Prostate gland (tissue), 2 donors: ENCODE data around the gene TRAF7. TPM values are rescaled to one million over a fixed set of nuclear protein-coding genes. Genes with fewer than 3 reads are reported as not detected.

Experiments
- DNase-seq: peaks from one replicate; pipeline ENCODE4 v3.0.0-alpha.2; 2019; ENCODE audit warnings: low spot score
- H3K27ac ChIP-seq, 2 donors: fragments of 200-600 bp; sonication (generic); 2 replicates each; pipeline ENCODE4 v1.5.1; 2017 to 2019
- H3K27me3 ChIP-seq: fragments of 200-600 bp; sonication (generic); replicated peaks from 2 replicates; pipeline ENCODE4 v1.5.1; 2019; ENCODE audit not compliant: insufficient read depth
- H3K36me3 ChIP-seq, 2 donors: fragments of 200-600 bp; sonication (generic); 1 replicate in 1 of 2; 2 replicates in 1 of 2; pipeline versions ENCODE4 v1.5.1 to v1.8.1; 2017 to 2019
- H3K4me1 ChIP-seq: fragments of 200-600 bp; sonication (generic); replicated peaks from 2 replicates; pipeline ENCODE4 v1.5.1; 2019
- H3K4me3 ChIP-seq, 2 donors: fragments of 200-600 bp; sonication (generic); 2 replicates each; pipeline ENCODE4 v1.5.1; 2017 to 2019
- H3K9me3 ChIP-seq: fragments of 200-600 bp; sonication (generic); 2 replicates; pipeline ENCODE4 v1.5.1; 2017
- POLR2A ChIP-seq: fragments of 450-650 bp; IDR thresholded peaks from one replicate; pipeline ENCODE4 v1.6.1; 2016; ENCODE audit warnings: antibody characterized with exemption, mild to moderate bottlenecking
- POLR2AphosphoS5 ChIP-seq: sonication (generic); formaldehyde crosslinking; IDR thresholded peaks from one replicate; pipeline ENCODE4 v1.6.1; 2017; ENCODE audit warnings: antibody characterized with exemption
- WGBS: methylation state at CpG from one replicate; pipeline ENCODE4 v1.1.5; 2018; 5-methylcytosine and 5-hydroxymethylcytosine counted together
- intact Hi-C: fragments of 100-400 bp; cut with DNase I; formaldehyde crosslinking; loops from one replicate; pipeline ENCODE4 v1.14.2; 2022
- total RNA-seq, 2 donors: library from RNA; depleted of rRNA; stranded (reverse); fragments of >200 nt; gene quantifications; one replicate each; pipeline ENCODE4 v1.1.0, GENCODE V29; 2016
- TF ChIP-seq, protein P1 (sequence below), 4 experiments: fragments of 200-600 bp in 2 of 4; fragments of 450-650 bp in 2 of 4; sonication (generic) in 2 of 4; IDR thresholded peaks; 1 replicate in 3 of 4; 2 replicates in 1 of 4; pipeline ENCODE4 v1.5.1; 2016 to 2019; ENCODE audit warnings: antibody characterized with exemption in 4 of 4, mild to moderate bottlenecking in 2 of 4, moderate library complexity in 2 of 4

TRAF7 gene
- total RNA-seq, 2 donors from 2014 or later: 40.0 to 51.5 TPM

DNA sequence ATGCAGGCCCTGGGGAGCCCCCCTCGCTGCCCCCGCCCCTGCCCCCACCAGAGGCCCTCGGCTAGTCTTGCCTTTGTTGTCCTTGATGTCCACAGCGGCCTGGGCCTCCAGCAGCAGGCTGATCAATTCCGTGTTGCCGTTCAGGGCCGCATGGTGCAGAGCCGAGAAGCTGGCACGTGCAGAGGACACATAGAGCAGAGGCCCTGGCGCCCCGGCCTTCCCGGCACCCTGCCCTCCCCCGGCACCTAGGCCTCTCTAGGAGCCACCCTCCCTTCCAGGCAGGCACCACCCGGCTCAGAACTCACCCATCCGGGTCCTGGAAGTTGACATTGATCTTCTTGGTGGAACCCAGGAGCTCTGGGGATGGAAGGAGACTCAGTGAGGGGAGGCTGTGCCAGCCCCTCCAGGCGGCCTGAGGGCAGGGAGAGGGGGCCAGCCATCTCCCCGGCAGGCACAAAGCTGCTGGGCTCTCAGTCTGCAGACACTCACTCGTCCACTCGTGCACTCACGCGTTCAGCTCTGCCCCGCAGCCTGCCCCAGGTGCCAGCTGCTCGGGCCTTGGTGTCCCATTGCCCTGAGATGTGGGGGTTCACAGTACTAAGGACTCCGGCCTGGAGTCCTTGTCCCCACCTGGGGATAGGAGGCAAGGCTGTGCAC is 34.5 kb downstream of the TRAF7 start:
- Histone ChIP-seq H3K36me3 (no peaks in the 10 kb centered on the region), H3K9me3 (no peaks in the 10 kb centered on the region), H3K27ac (no peak overlapping the region), H3K4me1 (no peaks in the 10 kb centered on the region), H3K4me3 (no peak overlapping the region), H3K27me3 (no peaks in the 10 kb centered on the region)
- no peak for DNase-seq
- WGBS: 84% methylated on average over 22 of the region's 24 CpGs
- intact Hi-C loops: no loop called here
- TF ChIP-seq, protein P1, sequence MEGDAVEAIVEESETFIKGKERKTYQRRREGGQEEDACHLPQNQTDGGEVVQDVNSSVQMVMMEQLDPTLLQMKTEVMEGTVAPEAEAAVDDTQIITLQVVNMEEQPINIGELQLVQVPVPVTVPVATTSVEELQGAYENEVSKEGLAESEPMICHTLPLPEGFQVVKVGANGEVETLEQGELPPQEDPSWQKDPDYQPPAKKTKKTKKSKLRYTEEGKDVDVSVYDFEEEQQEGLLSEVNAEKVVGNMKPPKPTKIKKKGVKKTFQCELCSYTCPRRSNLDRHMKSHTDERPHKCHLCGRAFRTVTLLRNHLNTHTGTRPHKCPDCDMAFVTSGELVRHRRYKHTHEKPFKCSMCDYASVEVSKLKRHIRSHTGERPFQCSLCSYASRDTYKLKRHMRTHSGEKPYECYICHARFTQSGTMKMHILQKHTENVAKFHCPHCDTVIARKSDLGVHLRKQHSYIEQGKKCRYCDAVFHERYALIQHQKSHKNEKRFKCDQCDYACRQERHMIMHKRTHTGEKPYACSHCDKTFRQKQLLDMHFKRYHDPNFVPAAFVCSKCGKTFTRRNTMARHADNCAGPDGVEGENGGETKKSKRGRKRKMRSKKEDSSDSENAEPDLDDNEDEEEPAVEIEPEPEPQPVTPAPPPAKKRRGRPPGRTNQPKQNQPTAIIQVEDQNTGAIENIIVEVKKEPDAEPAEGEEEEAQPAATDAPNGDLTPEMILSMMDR (IDR thresholded peaks at IDR 0.05): no peak
- TF ChIP-seq POLR2A (no peak), POLR2AphosphoS5 (no peak)

DNA sequence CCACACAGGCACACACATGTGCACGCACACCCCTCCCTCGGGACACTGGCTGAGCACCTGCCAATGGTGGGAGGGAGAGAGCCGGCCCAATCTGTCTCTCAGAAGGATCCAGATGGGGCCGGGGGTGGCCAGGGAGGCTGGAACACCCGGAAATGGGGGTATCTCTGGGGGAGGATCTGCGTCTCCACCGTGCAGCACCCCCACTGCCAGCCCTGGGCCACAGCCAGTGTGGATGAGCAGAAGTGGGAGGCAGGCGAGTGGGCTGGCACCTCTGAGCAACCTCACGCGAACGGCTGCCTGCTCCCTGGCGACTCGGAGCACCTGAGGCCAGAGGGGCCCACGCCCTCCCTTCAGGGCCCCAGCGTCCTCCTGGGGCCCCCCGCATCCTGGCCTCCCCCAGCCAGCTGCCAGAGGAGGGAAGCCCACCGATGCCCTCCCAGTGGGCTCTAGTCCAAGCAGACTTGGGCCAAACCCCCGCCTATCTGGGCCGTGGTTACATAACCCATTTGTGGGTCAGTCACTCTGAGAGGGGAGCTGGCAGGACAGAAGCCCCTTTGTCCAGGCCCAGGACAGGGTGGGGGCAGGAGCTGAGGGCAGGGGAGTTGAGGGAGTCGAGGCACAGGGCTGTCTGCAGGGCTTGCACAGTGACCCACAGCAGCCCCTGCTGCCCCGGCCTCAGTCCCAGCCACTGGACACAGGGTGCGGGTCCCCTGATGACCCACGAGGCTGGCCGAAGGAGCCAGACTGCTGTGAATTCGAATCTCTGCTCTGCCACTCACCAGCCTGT is 35.3 kb downstream of the TRAF7 start:
- no peak overlapping the region for H3K4me3 ChIP-seq
- H3K36me3 ChIP-seq: no peaks in the 10 kb centered on the region
- DNase-seq: no peak
- H3K27me3 ChIP-seq: no peaks in the 10 kb centered on the region
- no peaks in the 10 kb centered on the region for H3K9me3 ChIP-seq
- intact Hi-C loops: no loop called here
- H3K27ac ChIP-seq: no peak overlapping the region
- H3K4me1 ChIP-seq: no peaks in the 10 kb centered on the region
- TF ChIP-seq POLR2A (no peak), POLR2AphosphoS5 (no peak)
- TF ChIP-seq, protein P1 (IDR thresholded peaks at IDR 0.05): no peak
- WGBS: 79% methylated on average over 23 of the region's 25 CpGs

DNA sequence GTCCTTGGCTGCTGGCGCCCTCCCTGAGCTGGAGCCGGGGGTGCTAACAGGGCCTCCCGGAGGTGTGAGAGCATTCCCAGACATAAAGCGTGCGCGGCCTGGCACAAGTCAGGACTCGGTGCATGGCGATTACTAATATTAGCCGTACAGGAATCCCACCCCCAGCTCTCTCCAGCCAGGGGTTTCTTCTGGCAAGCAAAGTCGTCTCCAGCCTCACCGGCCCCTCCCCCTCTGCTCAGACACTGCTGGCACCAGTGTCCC is 35.8 kb downstream of the TRAF7 start:
- intact Hi-C loops: no loop called here
- Histone ChIP-seq H3K4me1 (no peaks in the 10 kb centered on the region), H3K36me3 (no peaks in the 10 kb centered on the region), H3K4me3 (no peak overlapping the region), H3K27ac (no peak overlapping the region), H3K9me3 (no peaks in the 10 kb centered on the region), H3K27me3 (no peaks in the 10 kb centered on the region)
- DNase-seq: no peak
- TF ChIP-seq POLR2AphosphoS5: no peak
- TF ChIP-seq, protein P1 (IDR thresholded peaks at IDR 0.05): no peak
- TF ChIP-seq POLR2A: no peak
- 75% methylated on average over 11 of the region's 11 CpGs for WGBS

DNA sequence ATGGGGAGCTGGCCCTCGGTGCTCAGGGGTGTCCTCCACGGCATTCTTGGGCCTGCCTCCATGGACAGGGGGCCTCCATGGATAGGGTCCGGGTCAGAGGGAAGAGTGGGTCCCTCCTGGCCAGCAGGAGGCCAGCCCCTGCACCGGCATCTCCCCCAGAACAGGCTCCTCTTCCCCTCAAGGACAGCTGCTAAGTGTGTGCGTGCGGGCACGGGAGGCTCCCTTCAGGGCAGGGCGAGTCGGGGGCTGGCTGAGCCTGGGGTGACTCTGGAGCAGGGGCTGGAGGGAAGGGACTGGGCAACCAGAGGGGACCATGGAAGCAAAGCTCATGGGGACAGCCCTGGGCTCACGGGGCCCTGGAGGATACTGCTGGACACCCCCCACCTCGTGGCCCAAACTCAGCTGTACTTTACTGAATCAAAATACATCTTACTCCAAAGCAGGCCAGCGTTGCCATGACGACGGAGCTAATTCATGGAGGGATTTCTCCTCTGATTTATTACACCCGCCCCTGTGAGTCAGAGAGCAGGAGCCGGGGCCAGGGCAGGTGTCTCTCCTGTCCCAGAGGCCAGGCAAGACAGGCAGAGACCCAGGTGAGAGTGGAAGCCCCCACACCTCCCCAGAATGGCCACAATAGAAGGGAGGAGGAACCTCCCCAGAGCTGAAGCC is 38.7 kb downstream of the TRAF7 start:
- H3K27me3 ChIP-seq: no peaks in the 10 kb centered on the region
- intact Hi-C loops: no loop called here
- H3K4me1 ChIP-seq: no peaks in the 10 kb centered on the region
- H3K4me3 ChIP-seq: no peak overlapping the region
- no peak for DNase-seq
- H3K9me3 ChIP-seq: no peaks in the 10 kb centered on the region
- H3K27ac ChIP-seq: no peak overlapping the region
- TF ChIP-seq POLR2AphosphoS5: no peak
- TF ChIP-seq, protein P1 (IDR thresholded peaks at IDR 0.05): no peak
- no peak for TF ChIP-seq POLR2A
- WGBS: 67% methylated on average over 16 of the region's 16 CpGs
- no peaks in the 10 kb centered on the region for H3K36me3 ChIP-seq
